ENCODE measurements around the gene TMC1. TPM values are rescaled to one million over a fixed set of nuclear protein-coding genes. Genes with fewer than 3 reads are reported as not detected.

The TMC1 gene
- total RNA-seq, 2 donors from 2014 or later: 0.09 TPM; not detected in 1

- Mint-ChIP-seq H3K36me3 (ENCODE audit: low read depth) (no peaks in the 10 kb centered on the region), H3K27me3 (ENCODE audit: insufficient read depth) (no peaks in the 10 kb centered on the region), H3K4me1 (peaks cover 12% of the 10 kb centered on the region), H3K4me3 (peak overlapping the region; percentile 41), H3K9me3 (no peaks in the 10 kb centered on the region), H3K27ac (peak overlapping the region; percentile 87)
- H3K4me3 ChIP-seq (ENCODE audit: low read length): peak overlapping the region; percentile 21
- no peaks in the 10 kb centered on the region for H3K27me3 ChIP-seq (ENCODE audit: control insufficient read depth, insufficient read depth, low read length, poor library complexity, severe bottlenecking)
- no peaks in the 10 kb centered on the region for H3K9me3 ChIP-seq (ENCODE audit: control insufficient read depth, low read length)
- H3K27ac ChIP-seq (ENCODE audit: low read depth, low read length): peak overlapping the region; percentile 85
- peak overlapping the region; percentile 37 for H3K9ac ChIP-seq (ENCODE audit: extremely low read depth, low read length, poor library complexity, severe bottlenecking)
- 37 to 44% methylated on average over 16 to 19 of the region's 19 CpGs for WGBS, 2 experiments (ENCODE audit: insufficient coverage in 1 of 2, insufficient read length in 1 of 2)
- no peaks in the 10 kb centered on the region for H3K4me1 ChIP-seq (ENCODE audit: control insufficient read depth, insufficient read depth, low read length)
- DNase-seq: peak; percentile 89
- no peak for TF ChIP-seq CTCF (conservative IDR thresholded peaks at IDR 0.05)
- H3K36me3 ChIP-seq (ENCODE audit: control insufficient read depth, insufficient read depth, low read length): no peaks in the 10 kb centered on the region
Measured at GRCh38 chr9:72526901-72527800, 5.7 kb downstream of the TMC1 start.

- Mint-ChIP-seq H3K27ac (peak overlapping the region; percentile 87), H3K4me1 (peaks cover 12% of the 10 kb centered on the region), H3K36me3 (ENCODE audit: low read depth) (no peaks in the 10 kb centered on the region), H3K27me3 (ENCODE audit: insufficient read depth) (no peaks in the 10 kb centered on the region), H3K4me3 (peak overlapping the region; percentile 41), H3K9me3 (no peaks in the 10 kb centered on the region)
- Histone ChIP-seq H3K4me3 (ENCODE audit: low read length) (peak overlapping the region; percentile 21), H3K36me3 (ENCODE audit: control insufficient read depth, insufficient read depth, low read length) (no peaks in the 10 kb centered on the region), H3K9ac (ENCODE audit: extremely low read depth, low read length, poor library complexity, severe bottlenecking) (peak overlapping the region; percentile 37), H3K27me3 (ENCODE audit: control insufficient read depth, insufficient read depth, low read length, poor library complexity, severe bottlenecking) (no peaks in the 10 kb centered on the region), H3K4me1 (ENCODE audit: control insufficient read depth, insufficient read depth, low read length) (no peaks in the 10 kb centered on the region), H3K27ac (ENCODE audit: low read depth, low read length) (peak overlapping the region; percentile 85), H3K9me3 (ENCODE audit: control insufficient read depth, low read length) (no peaks in the 10 kb centered on the region)
- no peak for TF ChIP-seq CTCF (conservative IDR thresholded peaks at IDR 0.05)
- 41 to 61% methylated on average over 3 to 5 of the region's 5 CpGs for WGBS, 2 experiments (ENCODE audit: insufficient coverage in 1 of 2, insufficient read length in 1 of 2)
- DNase-seq: no peak
Measured at GRCh38 chr9:72527801-72528195, 6.4 kb downstream of the TMC1 start.

- Mint-ChIP-seq H3K27ac (no peak overlapping the region), H3K9me3 (no peaks in the 10 kb centered on the region)
- WGBS, 2 experiments (ENCODE audit: insufficient coverage in 1 of 2, insufficient read length in 1 of 2): 96% methylated on average over 1 of the region's 1 CpG; no CpG with 5 or more reads in 1 of the 2 experiments
Measured at GRCh38 chr9:72529531-72529930, 8.1 kb downstream of the TMC1 start.

More at GRCh38 chr9:72529531-72529930, 8.1 kb downstream of the TMC1 start:
- H3K27ac ChIP-seq (ENCODE audit: low read depth, low read length): peak overlapping the region; percentile 24
- Mint-ChIP-seq H3K27me3 (ENCODE audit: insufficient read depth) (no peaks in the 10 kb centered on the region), H3K36me3 (ENCODE audit: low read depth) (no peaks in the 10 kb centered on the region), H3K4me3 (no peak overlapping the region), H3K4me1 (peaks cover 12% of the 10 kb centered on the region)
- H3K4me1 ChIP-seq (ENCODE audit: control insufficient read depth, insufficient read depth, low read length): no peaks in the 10 kb centered on the region
- H3K4me3 ChIP-seq (ENCODE audit: low read length): no peak overlapping the region
- no peaks in the 10 kb centered on the region for H3K36me3 ChIP-seq (ENCODE audit: control insufficient read depth, insufficient read depth, low read length)
- H3K9me3 ChIP-seq (ENCODE audit: control insufficient read depth, low read length): no peaks in the 10 kb centered on the region
- no peaks in the 10 kb centered on the region for H3K27me3 ChIP-seq (ENCODE audit: control insufficient read depth, insufficient read depth, low read length, poor library complexity, severe bottlenecking)
- no peak for DNase-seq
- no peak for TF ChIP-seq CTCF (conservative IDR thresholded peaks at IDR 0.05)
- H3K9ac ChIP-seq (ENCODE audit: extremely low read depth, low read length, poor library complexity, severe bottlenecking): no peak overlapping the region
